OCI-LY3 (cell line): ENCODE results near the gene NRG2.

ENCODE experiments used
- H2AFZ ChIP-seq: fragments of 200-600, 300-600 bp; shearing (Covaris generic); 2 replicates; pipeline ENCODE4 v1.6.0; 2014; ENCODE audit warnings: antibody characterized with exemption, low read depth, low read length
- H3K27ac ChIP-seq: fragments of 200-600, 300-600 bp; sonication (generic); 2 replicates; pipeline ENCODE4 v1.5.1; 2014; ENCODE audit warnings: mild to moderate bottlenecking, low read length, moderate library complexity, mixed read lengths
- H3K27me3 ChIP-seq: fragments of 200-600, 300-600 bp; sonication (generic); 2 replicates; pipeline ENCODE4 v1.6.1; 2014; ENCODE audit warnings: low read depth, low read length, mixed read lengths
- H3K36me3 ChIP-seq: fragments of 200-600, 300-600 bp; sonication (generic); replicated peaks from 2 replicates; pipeline ENCODE3; 2014; ENCODE audit warnings: low read depth, low read length, mixed read lengths
- H3K4me1 ChIP-seq: fragments of 300-600, 200-600 bp; sonication (generic); 2 replicates; pipeline ENCODE4 v1.6.1; 2014; ENCODE audit warnings: low read length, mixed read lengths
- H3K4me2 ChIP-seq: fragments of 200-600, 300-600 bp; sonication (generic); 2 replicates; pipeline ENCODE4 v1.6.1; 2014; ENCODE audit warnings: low read length, mixed read lengths
- H3K4me3 ChIP-seq: fragments of 300-600, 200-600 bp; sonication (generic); 2 replicates; pipeline ENCODE4 v1.5.1; 2014; ENCODE audit warnings: antibody characterized with exemption, mild to moderate bottlenecking, low read length, moderate library complexity
- H3K79me2 ChIP-seq: fragments of 300-600, 200-600 bp; shearing (Covaris generic); 2 replicates; pipeline ENCODE4 v1.6.1; 2014; ENCODE audit warnings: mild to moderate bottlenecking, low read length, mixed read lengths
- H3K9ac ChIP-seq: fragments of 300-600, 200-600 bp; shearing (Covaris generic); 2 replicates; pipeline ENCODE4 v1.6.0; 2014; ENCODE audit warnings: mild to moderate bottlenecking, low read length, moderate library complexity
- H3K9me3 ChIP-seq: fragments of 200-600, 300-600 bp; shearing (Covaris generic); 2 replicates; pipeline ENCODE4 v1.6.1; 2014; ENCODE audit warnings: low read length, mixed read lengths; ENCODE audit not compliant: insufficient read depth
- H4K20me1 ChIP-seq: fragments of 200-600, 300-600 bp; sonication (generic); 2 replicates; pipeline ENCODE4 v1.6.1; 2016; ENCODE audit warnings: low read length, mixed read lengths; ENCODE audit not compliant: insufficient read depth
- EZH2phosphoT487 ChIP-seq: fragments of 200-600 bp; shearing (Covaris generic); IDR thresholded peaks from 2 replicates; pipeline ENCODE4 v1.6.1; 2018; ENCODE audit warnings: antibody characterized with exemption, mixed run types, low read depth
- TF ChIP-seq, protein P1 (sequence below): fragments of 200-600, 300-600 bp; sonication (generic); IDR thresholded peaks from 2 replicates; pipeline ENCODE4 v1.5.1; 2014; ENCODE audit warnings: antibody characterized with exemption, low read length, low read depth

The NRG2 gene

DNA sequence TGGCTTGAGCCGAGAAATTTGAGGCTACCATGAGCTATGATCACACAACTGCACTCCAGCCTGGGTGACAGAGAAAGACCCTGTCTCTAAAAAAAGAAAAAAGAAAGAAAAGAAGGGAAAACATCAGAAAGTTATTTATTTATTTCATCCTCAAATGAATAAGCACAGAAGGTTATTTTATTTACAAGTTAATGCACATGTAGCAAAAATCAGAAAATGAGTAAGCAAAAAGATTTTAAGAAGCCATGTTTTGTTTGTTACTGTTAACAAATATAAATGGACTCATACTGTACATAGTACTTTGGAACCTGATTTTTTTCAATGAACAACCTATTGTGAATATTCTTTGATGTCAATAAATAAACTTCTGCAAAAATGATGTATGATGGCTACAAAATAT is 47.2 kb downstream of the NRG2 start:
- no peak overlapping the region for H3K4me2 ChIP-seq
- no peaks in the 10 kb centered on the region for H3K9me3 ChIP-seq
- H3K4me3 ChIP-seq, result no peak overlapping the region
- H3K27me3 ChIP-seq, result peaks cover 20% of the 10 kb centered on the region
- no peaks in the 10 kb centered on the region for H3K36me3 ChIP-seq
- H3K27ac ChIP-seq, result no peak overlapping the region
- H2AFZ ChIP-seq, result no peak overlapping the region
- H3K79me2 ChIP-seq, result no peaks in the 10 kb centered on the region
- no peaks in the 10 kb centered on the region for H4K20me1 ChIP-seq
- no peaks in the 10 kb centered on the region for H3K4me1 ChIP-seq
- TF ChIP-seq, protein P1, sequence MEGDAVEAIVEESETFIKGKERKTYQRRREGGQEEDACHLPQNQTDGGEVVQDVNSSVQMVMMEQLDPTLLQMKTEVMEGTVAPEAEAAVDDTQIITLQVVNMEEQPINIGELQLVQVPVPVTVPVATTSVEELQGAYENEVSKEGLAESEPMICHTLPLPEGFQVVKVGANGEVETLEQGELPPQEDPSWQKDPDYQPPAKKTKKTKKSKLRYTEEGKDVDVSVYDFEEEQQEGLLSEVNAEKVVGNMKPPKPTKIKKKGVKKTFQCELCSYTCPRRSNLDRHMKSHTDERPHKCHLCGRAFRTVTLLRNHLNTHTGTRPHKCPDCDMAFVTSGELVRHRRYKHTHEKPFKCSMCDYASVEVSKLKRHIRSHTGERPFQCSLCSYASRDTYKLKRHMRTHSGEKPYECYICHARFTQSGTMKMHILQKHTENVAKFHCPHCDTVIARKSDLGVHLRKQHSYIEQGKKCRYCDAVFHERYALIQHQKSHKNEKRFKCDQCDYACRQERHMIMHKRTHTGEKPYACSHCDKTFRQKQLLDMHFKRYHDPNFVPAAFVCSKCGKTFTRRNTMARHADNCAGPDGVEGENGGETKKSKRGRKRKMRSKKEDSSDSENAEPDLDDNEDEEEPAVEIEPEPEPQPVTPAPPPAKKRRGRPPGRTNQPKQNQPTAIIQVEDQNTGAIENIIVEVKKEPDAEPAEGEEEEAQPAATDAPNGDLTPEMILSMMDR, result no peak
- no peak for TF ChIP-seq EZH2phosphoT487
- no peak overlapping the region for H3K9ac ChIP-seq

- no peak overlapping the region for H3K9ac ChIP-seq
- H3K4me3 ChIP-seq, result no peak overlapping the region
- no peaks in the 10 kb centered on the region for H3K79me2 ChIP-seq
- no peak for TF ChIP-seq EZH2phosphoT487
- TF ChIP-seq, protein P1, result no peak
- H3K27ac ChIP-seq, result no peak overlapping the region
- no peaks in the 10 kb centered on the region for H4K20me1 ChIP-seq
- no peaks in the 10 kb centered on the region for H3K36me3 ChIP-seq
- H3K4me2 ChIP-seq, result no peak overlapping the region
- H3K27me3 ChIP-seq, result peaks cover 17% of the 10 kb centered on the region
- H2AFZ ChIP-seq, result no peak overlapping the region
- no peaks in the 10 kb centered on the region for H3K4me1 ChIP-seq
- H3K9me3 ChIP-seq, result no peaks in the 10 kb centered on the region
Observed at GRCh38 chr5:139994234-139994633, 48.9 kb downstream of the NRG2 start.

- Histone ChIP-seq H3K9me3 (no peaks in the 10 kb centered on the region), H3K36me3 (no peaks in the 10 kb centered on the region), H3K4me2 (no peak overlapping the region), H2AFZ (no peak overlapping the region), H3K9ac (no peak overlapping the region), H3K4me1 (no peaks in the 10 kb centered on the region), H3K4me3 (no peak overlapping the region), H3K27ac (no peak overlapping the region), H3K79me2 (no peaks in the 10 kb centered on the region), H3K27me3 (peaks cover 7% of the 10 kb centered on the region; the same call in 1 of the 2 replicates), H4K20me1 (no peaks in the 10 kb centered on the region)
- TF ChIP-seq, protein P1, result no peak
- no peak for TF ChIP-seq EZH2phosphoT487
Observed at GRCh38 chr5:139985733-139986132, 57.4 kb downstream of the NRG2 start.

- no peaks in the 10 kb centered on the region for H3K36me3 ChIP-seq
- no peak overlapping the region for H3K4me2 ChIP-seq
- no peak overlapping the region for H3K9ac ChIP-seq
- no peaks in the 10 kb centered on the region for H4K20me1 ChIP-seq
- no peak overlapping the region for H3K27ac ChIP-seq
- H3K27me3 ChIP-seq, result peaks cover 11% of the 10 kb centered on the region; the same call in 1 of the 2 replicates
- H2AFZ ChIP-seq, result no peak overlapping the region
- H3K9me3 ChIP-seq, result no peaks in the 10 kb centered on the region
- no peaks in the 10 kb centered on the region for H3K79me2 ChIP-seq
- no peak overlapping the region for H3K4me3 ChIP-seq
- no peaks in the 10 kb centered on the region for H3K4me1 ChIP-seq
- TF ChIP-seq EZH2phosphoT487, result no peak
- TF ChIP-seq, protein P1, result no peak
Observed at GRCh38 chr5:139985290-139985689, 57.8 kb downstream of the NRG2 start.
